GM12878 (cell line): ENCODE measurements around the gene AGXT. TPM values are rescaled to one million over a fixed set of nuclear protein-coding genes. Genes with fewer than 3 reads are reported as not detected.
A peak's percentile ranks its signal among the peaks of the same experiment; 100 is the strongest.

Experiments used
- ATAC-seq: fragments of 200-7000 bp; cut with Tn5 transposase; 3 replicates; pipeline ENCODE4 v1.9.1; 2020; ENCODE audit warnings: mild to moderate bottlenecking, moderate library complexity
- BruUV-seq: library from RNA; stranded (reverse); fragments of 400-500 nt; replicated peaks from 2 replicates; lab custom pipeline; 2021; lab: Mats Ljungman, UMichigan
- CTCF ChIA-PET: fragments of 300-600 bp; sonication (Branson Sonifier 250); formaldehyde crosslinking; extraction: SDS; loops from one replicate; lab custom pipeline; 2021; ENCODE audit warnings: inconsistent platforms; lab: Yijun Ruan, JAX
- POLR2A ChIA-PET: fragments of 350-600 bp; formaldehyde crosslinking; extraction: SDS; loops from one replicate; lab custom pipeline; 2021; ENCODE audit warnings: inconsistent platforms; lab: Charles Lee
- RAD21 ChIA-PET: fragments of 300-600 bp; sonication (Branson Sonifier 250); formaldehyde crosslinking; loops from one replicate; lab custom pipeline; 2023; ENCODE audit warnings: antibody characterized with exemption; ENCODE audit not compliant: unreplicated experiment; lab: Charles Lee
- SMC1A ChIA-PET: fragments of 300-600 bp; sonication (Branson Sonifier 250); formaldehyde crosslinking; loops from one replicate; lab custom pipeline; 2023; ENCODE audit not compliant: unreplicated experiment, uncharacterized antibody; lab: Charles Lee
- DNase-seq: peaks from one replicate; pipeline ENCODE4 v3.0.0-alpha.2; 2011; ENCODE audit warnings: low read depth, low spot score
- FAIRE-seq: peaks from 3 replicates; lab custom pipeline; 2011; peaks lifted over from hg19 to GRCh38; lab: Jason Lieb, UNC
- H2AFZ ChIP-seq: 2 replicates; pipeline ENCODE4 v1.6.0; 2011; ENCODE audit warnings: low read depth, low read length, control low read depth; ENCODE audit not compliant: control insufficient read depth
- H3K27ac ChIP-seq: 2 replicates; pipeline ENCODE4 v1.5.1; 2011; ENCODE audit warnings: control low read depth; ENCODE audit not compliant: control insufficient read depth, insufficient read depth
- H3K27me3 ChIP-seq, 2 experiments: replicated peaks in 1 of 2; 2 replicates each; pipeline versions ENCODE4 v1.6.0 to v1.6.1; 2011; ENCODE audit warnings: low read length in 1 of 2; ENCODE audit not compliant: control insufficient read depth in 2 of 2, insufficient read depth in 2 of 2
- H3K36me3 ChIP-seq, 2 experiments: 2 replicates each; pipeline ENCODE4 v1.5.1; 2011; ENCODE audit warnings: low read length in 1 of 2; ENCODE audit not compliant: control insufficient read depth in 2 of 2, insufficient read depth in 2 of 2
- H3K4me1 ChIP-seq: 2 replicates; pipeline ENCODE4 v1.6.1; 2011; ENCODE audit warnings: mild to moderate bottlenecking, low read length, moderate library complexity, mixed read lengths; ENCODE audit not compliant: control insufficient read depth, insufficient read depth
- H3K4me2 ChIP-seq: 2 replicates; pipeline ENCODE4 v1.6.0; 2011; ENCODE audit warnings: control low read depth; ENCODE audit not compliant: control insufficient read depth, insufficient read depth
- H3K4me3 ChIP-seq: fragments of 200-600 bp; sonication (generic); 2 replicates; pipeline ENCODE4 v1.5.1; 2016
- H3K79me2 ChIP-seq: 2 replicates; pipeline ENCODE4 v1.6.0; 2011; ENCODE audit warnings: low read length; ENCODE audit not compliant: control insufficient read depth, insufficient read depth
- H3K9ac ChIP-seq: 2 replicates; pipeline ENCODE4 v1.8.0; 2011; ENCODE audit warnings: low read length, control low read depth, mixed read lengths; ENCODE audit not compliant: control insufficient read depth, insufficient read depth
- H3K9me3 ChIP-seq: replicated peaks from 3 replicates; pipeline ENCODE4 v1.5.1; 2011; ENCODE audit warnings: mild to moderate bottlenecking, low read length; ENCODE audit not compliant: control insufficient read depth, insufficient read depth
- H4K20me1 ChIP-seq: 2 replicates; pipeline ENCODE4 v1.6.0; 2011; ENCODE audit not compliant: control insufficient read depth, insufficient read depth
- BMI1 ChIP-seq: fragments of 450-650 bp; IDR thresholded peaks from 2 replicates; pipeline ENCODE4 v1.6.1; 2016; ENCODE audit warnings: mild to moderate bottlenecking, moderate library complexity, borderline replicate concordance
- CREM ChIP-seq: IDR thresholded peaks from 2 replicates; pipeline ENCODE4 v1.6.1; 2014; ENCODE audit warnings: antibody characterized with exemption, low read depth
- DPF2 ChIP-seq: fragments of 450-650 bp; IDR thresholded peaks from 2 replicates; pipeline ENCODE4 v1.6.1; 2017; ENCODE audit warnings: mild to moderate bottlenecking
- IRF5 ChIP-seq: fragments of 450-650 bp; IDR thresholded peaks from 2 replicates; pipeline ENCODE4 v1.6.1; 2017; ENCODE audit warnings: borderline replicate concordance
- ZNF274 ChIP-seq: IDR thresholded peaks from one replicate; pipeline ENCODE4 v1.8.0; 2011; ENCODE audit not compliant: insufficient read length, insufficient read depth
- ZZZ3 ChIP-seq: IDR thresholded peaks from 2 replicates; pipeline ENCODE4 v1.6.1; 2011; ENCODE audit warnings: low read depth; ENCODE audit not compliant: control insufficient read depth, insufficient read length
- WGBS: methylation state at CpG from one replicate; pipeline ENCODE4 v1.1.6; 2016; ENCODE audit warnings: low lambda C conversion rate; ENCODE audit not compliant: insufficient replicate concordance, insufficient coverage; ENCODE audit errors: missing lambda C conversion rate; 5-methylcytosine and 5-hydroxymethylcytosine counted together
- in situ Hi-C: fragments of 300-500 bp; cut with MboI; formaldehyde crosslinking; loops from 9 replicates; pipeline ENCODE4 v1.14.3; 2018; ENCODE audit warnings: mixed read lengths
- intact Hi-C: fragments of 100-400 bp; cut with micrococcal nuclease; formaldehyde crosslinking; loops from one replicate; pipeline ENCODE4 v1.14.2; 2022; ENCODE audit not compliant: unreplicated experiment
- polyA plus RNA-seq, 11 experiments: library from polyadenylated mRNA; depleted of rRNA in 4 of 11; unstranded in 6 of 11; stranded (reverse) in 5 of 11; fragments of >200 nt; fragmentation: Nextera tagmentation in 4 of 11; fragmentation: Illumina TruSeq in 1 of 11; extraction: Ambion mirVana in 4 of 11; extraction: Trizol in 1 of 11; gene quantifications; 1 replicate in 1 of 11; 2 replicates in 10 of 11; pipeline versions ENCODE4 v1.2.1 to v1.2.3, GENCODE V29; 2011 to 2016; ENCODE audit warnings: inconsistent platforms in 2 of 11, missing spikeins in 2 of 11, low read depth in 1 of 11
- total RNA-seq, 4 experiments: library from RNA; depleted of rRNA in 3 of 4; stranded (reverse); fragments of >200 nt in 3 of 4; fragmentation: Illumina TruSeq in 1 of 4; extraction: Trizol in 1 of 4; gene quantifications; 2 replicates each; pipeline versions ENCODE4 v1.2.1 to v1.2.3, GENCODE V29; 2013 to 2021
- TF ChIP-seq, protein P1 (sequence below): fragments of 450-650 bp; IDR thresholded peaks from 2 replicates; pipeline ENCODE4 v1.6.1; 2014; ENCODE audit warnings: mild to moderate bottlenecking

Gene AGXT
- total and polyA plus RNA-seq, 10 of the 15 experiments (the other 5 are each of a cell fraction or from before 2014, with no cell fraction given) = 0.18 TPM; not detected in 9

DNA sequence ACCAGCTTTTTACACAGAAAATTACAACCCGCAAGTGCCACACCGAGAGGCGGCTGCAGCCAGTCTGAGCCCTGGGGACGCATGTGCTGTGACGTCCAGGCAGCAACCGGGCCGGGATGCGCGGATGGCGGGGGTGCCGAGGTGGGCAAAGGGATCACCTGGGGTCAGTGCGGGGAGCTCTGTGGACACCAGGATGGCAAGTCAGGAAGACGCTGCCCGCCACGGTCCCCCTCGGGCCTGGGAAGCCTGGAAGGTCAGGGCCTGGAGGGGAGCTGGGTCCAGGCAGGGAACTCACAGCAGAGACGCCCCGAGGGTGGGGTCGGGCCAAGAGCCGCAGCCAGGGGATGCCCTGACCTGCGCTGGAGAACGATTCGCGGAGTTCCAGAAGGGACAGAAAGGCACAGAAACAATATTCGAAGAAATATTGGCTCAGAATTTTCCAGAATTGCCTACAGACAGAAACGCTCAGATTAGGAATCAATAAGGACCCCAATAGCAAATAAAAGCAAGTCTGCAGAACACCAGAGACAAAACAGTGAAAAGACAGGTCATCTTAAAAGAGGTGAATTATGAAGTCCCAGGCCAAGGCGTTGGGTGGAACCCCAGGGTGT lies 36.9 kb upstream of the AGXT start:
- no peak overlapping the region for H3K27ac ChIP-seq
- no peak for ATAC-seq
- CTCF ChIA-PET = no interaction called here
- no TSS peak for BruUV-seq
- in situ Hi-C loops = loop anchor here (25.0 kb wide), 1 partner anchor 319 kb away; no protein-coding TSS in a partner anchor
- no peak for FAIRE-seq
- H4K20me1 ChIP-seq = no peaks in the 10 kb centered on the region
- H3K4me2 ChIP-seq = peak overlapping the region; percentile 11; the same call in 1 of the 2 replicates
- H3K27me3 ChIP-seq = no peaks in the 10 kb centered on the region; a peak in 1 of 4 replicates
- no peaks in the 10 kb centered on the region for H3K79me2 ChIP-seq
- POLR2A ChIA-PET = no interaction called here
- H3K9ac ChIP-seq = no peak overlapping the region
- no peak overlapping the region for H3K4me3 ChIP-seq
- TF ChIP-seq ZNF274 = no peak
- no peak for TF ChIP-seq CREM
- TF ChIP-seq DPF2 = no peak
- H3K9me3 ChIP-seq = no peaks in the 10 kb centered on the region; the same call in 2 of the 3 replicates
- 51% methylated on average over 27 of the region's 27 CpGs for WGBS
- intact Hi-C loops = no loop called here
- no peaks in the 10 kb centered on the region for H3K36me3 ChIP-seq
- no peak overlapping the region; the same call in 1 of the 2 replicates for H2AFZ ChIP-seq
- SMC1A ChIA-PET = no interaction called here
- H3K4me1 ChIP-seq = no peaks in the 10 kb centered on the region
- no peak for DNase-seq
- RAD21 ChIA-PET = no interaction called here

GRCh38 chr2:240832205-240832727 lies 36.4 kb upstream of the AGXT start:
- no TSS peak for BruUV-seq
- intact Hi-C loops = no loop called here
- no peaks in the 10 kb centered on the region for H3K79me2 ChIP-seq
- H3K27me3 ChIP-seq = no peaks in the 10 kb centered on the region; a peak in 1 of 4 replicates
- DNase-seq (peak; percentile 17), FAIRE-seq (no peak), ATAC-seq (peak; percentile 91)
- no peak overlapping the region for H3K9ac ChIP-seq
- H3K9me3 ChIP-seq = no peaks in the 10 kb centered on the region; the same call in 2 of the 3 replicates
- H3K4me2 ChIP-seq = peak overlapping the region; percentile 11; the same call in 1 of the 2 replicates
- no peaks in the 10 kb centered on the region for H3K36me3 ChIP-seq
- no peak overlapping the region for H3K27ac ChIP-seq
- H4K20me1 ChIP-seq = no peaks in the 10 kb centered on the region
- TF ChIP-seq IRF5 = no peak
- TF ChIP-seq BMI1 = peak; percentile 96
- no peak for TF ChIP-seq ZZZ3
- TF ChIP-seq, protein P1, sequence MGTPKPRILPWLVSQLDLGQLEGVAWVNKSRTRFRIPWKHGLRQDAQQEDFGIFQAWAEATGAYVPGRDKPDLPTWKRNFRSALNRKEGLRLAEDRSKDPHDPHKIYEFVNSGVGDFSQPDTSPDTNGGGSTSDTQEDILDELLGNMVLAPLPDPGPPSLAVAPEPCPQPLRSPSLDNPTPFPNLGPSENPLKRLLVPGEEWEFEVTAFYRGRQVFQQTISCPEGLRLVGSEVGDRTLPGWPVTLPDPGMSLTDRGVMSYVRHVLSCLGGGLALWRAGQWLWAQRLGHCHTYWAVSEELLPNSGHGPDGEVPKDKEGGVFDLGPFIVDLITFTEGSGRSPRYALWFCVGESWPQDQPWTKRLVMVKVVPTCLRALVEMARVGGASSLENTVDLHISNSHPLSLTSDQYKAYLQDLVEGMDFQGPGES = no peak
- in situ Hi-C loops = loop anchor here (25.0 kb wide), 1 partner anchor 320 kb away; no protein-coding TSS in a partner anchor
- 10% methylated on average over 43 of the region's 54 CpGs for WGBS
- ChIA-PET CTCF (no interaction called here), RAD21 (no interaction called here), POLR2A (no interaction called here), SMC1A (no interaction called here)
- H3K4me1 ChIP-seq = no peaks in the 10 kb centered on the region
- H2AFZ ChIP-seq = no peak overlapping the region
- no peak overlapping the region for H3K4me3 ChIP-seq
